22Rv1 (cell line): ENCODE data around the gene TUBB8B.
A peak's percentile ranks its signal among the peaks of the same experiment; 100 is the strongest.
"Not testable (repeated sequence)": the region's sequence is repeated elsewhere in the genome, so short reads cannot be mapped to it uniquely, and the experiment has no call there.

Source experiments
- CTCF ChIP-seq: fragments of 450-650 bp; IDR thresholded peaks from 2 replicates; pipeline ENCODE4 v1.5.1; 2017; ENCODE audit warnings: mild to moderate bottlenecking
- ZFX ChIP-seq: fragments of 450-650 bp; IDR thresholded peaks from 2 replicates; pipeline ENCODE4 v1.6.1; 2017; ENCODE audit warnings: antibody characterized with exemption, borderline replicate concordance

- peak; percentile 66 for TF ChIP-seq CTCF
- TF ChIP-seq ZFX: not testable (repeated sequence)
Observed at GRCh38 chr18:75525-76160, 26.2 kb upstream of the TUBB8B start.
